ENCODE data around the gene SERINC5.

- TF ChIP-seq CREB5 (CRISPR knock-in tag; IDR thresholded peaks at IDR 0.05; ENCODE audit: low read depth): no peak
- TF ChIP-seq PATZ1 (CRISPR knock-in tag; IDR thresholded peaks at IDR 0.05; ENCODE audit: borderline replicate concordance): no peak
- no peak for TF ChIP-seq ARNTL (CRISPR knock-in tag; IDR thresholded peaks at IDR 0.05; ENCODE audit: borderline replicate concordance, low read depth)
- TF ChIP-seq ZFP30 (CRISPR knock-in tag; IDR thresholded peaks at IDR 0.05): no peak
- no peak for TF ChIP-seq ZNF70 (CRISPR knock-in tag; IDR thresholded peaks at IDR 0.05)
- no peak for TF ChIP-seq TSHZ2 (CRISPR knock-in tag; IDR thresholded peaks at IDR 0.05)
- TF ChIP-seq GLIS3 (CRISPR knock-in tag; IDR thresholded peaks at IDR 0.05): no peak
Measured at GRCh38 chr5:80211327-80211726, 44.5 kb downstream of the SERINC5 start.

Data from SK-N-SH treated with all-trans-retinoic acid at 6 μM for 48 hours (cell line).